Cortex of kidney (tissue), 1 donor: ENCODE measurements around the gene AP5S1.
A peak's percentile ranks its signal among the peaks of the same experiment; 100 is the strongest.
"Not testable (repeated sequence)": the region's sequence is repeated elsewhere in the genome, so short reads cannot be mapped to it uniquely, and the experiment has no call there.

Source experiments
- DNase-seq: peaks from one replicate; lab custom pipeline; 2025; lab: John Stamatoyannopoulos, UW

Gene AP5S1

GRCh38 chr20:3794168-3794567, 26.2 kb upstream of the AP5S1 start:
- DNase-seq: not testable (repeated sequence)

- no peak for DNase-seq
These were observed 25.5 kb upstream of the AP5S1 start for GRCh38 chr20:3794701-3795420.

GRCh38 chr20:3795511-3796468, 24.6 kb upstream of the AP5S1 start, which contains the start of gene CDC25B:
Gene CDC25B, plus strand, starts transcription at chr20:3796310. Its CDS starts 222 bp downstream, at chr20:3796532.
- no peak for DNase-seq

GRCh38 chr20:3796477-3797225, 23.7 kb upstream of the AP5S1 start:
- no peak for DNase-seq

- DNase-seq: no peak
These were observed 23.2 kb upstream of the AP5S1 start for GRCh38 chr20:3797226-3797545.

GRCh38 chr20:3797592-3798372, 22.6 kb upstream of the AP5S1 start:
- DNase-seq: no peak

- DNase-seq: no peak
These were observed 22.0 kb upstream of the AP5S1 start for GRCh38 chr20:3798373-3798768.

GRCh38 chr20:3798908-3799248, 21.5 kb upstream of the AP5S1 start:
- no peak for DNase-seq

GRCh38 chr20:3800256-3800877, 20.0 kb upstream of the AP5S1 start:
- DNase-seq: no peak

GRCh38 chr20:3800878-3801260, 19.5 kb upstream of the AP5S1 start:
- no peak for DNase-seq

GRCh38 chr20:3801299-3801698, 19.0 kb upstream of the AP5S1 start:
- no peak for DNase-seq

- no peak for DNase-seq
These were observed 18.5 kb upstream of the AP5S1 start for GRCh38 chr20:3801846-3802245.

- DNase-seq: no peak
These were observed 17.7 kb upstream of the AP5S1 start for GRCh38 chr20:3802524-3803239.

- no peak for DNase-seq
These were observed 17.1 kb upstream of the AP5S1 start for GRCh38 chr20:3803289-3803688.

- DNase-seq: no peak
These were observed 16.5 kb upstream of the AP5S1 start for GRCh38 chr20:3803854-3804253.

- DNase-seq: no peak
These were observed 16.0 kb upstream of the AP5S1 start for GRCh38 chr20:3804254-3804751.

GRCh38 chr20:3804781-3805180, 15.6 kb upstream of the AP5S1 start:
- DNase-seq: no peak

- DNase-seq: no peak
These were observed 11.8 kb upstream of the AP5S1 start for GRCh38 chr20:3808544-3808943.

- peak; percentile 57 for DNase-seq
These were observed 8.7 kb upstream of the AP5S1 start for GRCh38 chr20:3811467-3812258.

GRCh38 chr20:3812259-3812681, 8.1 kb upstream of the AP5S1 start:
- no peak for DNase-seq
